Left renal pelvis (tissue), 4 donors: ENCODE measurements around the gene GNA12. TPM values are rescaled to one million over a fixed set of nuclear protein-coding genes. Genes with fewer than 3 reads are reported as not detected.
"Not testable (repeated sequence)": the region's sequence is repeated elsewhere in the genome, so short reads cannot be mapped to it uniquely, and the experiment has no call there.

Experiments
- DNase-seq, 4 donors: peaks; one replicate each; pipeline ENCODE4 v3.0.0-alpha.2; 2013; ENCODE audit warnings: low read depth in 4 of 4, low spot score in 3 of 4
- polyA plus RNA-seq, 4 donors: library from polyadenylated mRNA; unstranded; fragments of 120-200 nt; gene quantifications; one replicate each; pipeline ENCODE4 v1.2.1, GENCODE V29; 2013; ENCODE audit not compliant: insufficient read length in 4 of 4

GNA12 gene
- polyA plus RNA-seq, 4 donors: 38.6 to 55.9 (median 41.4) TPM

GRCh38 chr7:2734084-2734686, 109.9 kb downstream of the GNA12 start:
- DNase-seq: no peak

- no peak for DNase-seq
Observed at GRCh38 chr7:2732959-2733584, 111.0 kb downstream of the GNA12 start.

GRCh38 chr7:2732388-2732787, 111.7 kb downstream of the GNA12 start:
- DNase-seq: no peak

GRCh38 chr7:2730846-2731770, 113.0 kb downstream of the GNA12 start:
- DNase-seq: no peak

GRCh38 chr7:2729893-2730716, 114.0 kb downstream of the GNA12 start:
- no peak for DNase-seq

GRCh38 chr7:2729031-2729892, 114.8 kb downstream of the GNA12 start:
- no peak for DNase-seq

- no peak for DNase-seq
Observed at GRCh38 chr7:2728316-2729030, 115.6 kb downstream of the GNA12 start.

- not testable (repeated sequence) for DNase-seq
Observed at GRCh38 chr7:2727206-2727605, 116.9 kb downstream of the GNA12 start.

GRCh38 chr7:2726316-2727018, 117.6 kb downstream of the GNA12 start:
- DNase-seq: no peak

- DNase-seq: no peak
Observed at GRCh38 chr7:2725178-2726105, 118.7 kb downstream of the GNA12 start.

- DNase-seq: no peak
Observed at GRCh38 chr7:2724453-2725177, 119.5 kb downstream of the GNA12 start.

GRCh38 chr7:2724036-2724435, 120.1 kb downstream of the GNA12 start:
- DNase-seq: not testable (repeated sequence)

- DNase-seq: no peak
Observed at GRCh38 chr7:2723138-2723850, 120.8 kb downstream of the GNA12 start.

GRCh38 chr7:2722591-2722990, 121.5 kb downstream of the GNA12 start:
- no peak for DNase-seq

- no peak for DNase-seq
Observed at GRCh38 chr7:2721842-2722241, 122.3 kb downstream of the GNA12 start.

- no peak for DNase-seq
Observed at GRCh38 chr7:2720024-2720423, 124.1 kb downstream of the GNA12 start.
